Thyroid gland (tissue), 4 donors: ENCODE results near the gene CHST14. TPM values are rescaled to one million over a fixed set of nuclear protein-coding genes. Genes with fewer than 3 reads are reported as not detected.
"Not testable (repeated sequence)": the region's sequence is repeated elsewhere in the genome, so short reads cannot be mapped to it uniquely, and the experiment has no call there.

Source experiments
- DNase-seq, 2 donors: peaks; one replicate each; pipeline ENCODE4 v3.0.0-alpha.2; 2019
- H3K27ac ChIP-seq, 3 donors: fragments of 200-600 bp; sonication (generic); 1 replicate in 2 of 3; 2 replicates in 1 of 3; pipeline ENCODE4 v1.5.1; 2016 to 2019; ENCODE audit warnings: mild to moderate bottlenecking in 1 of 3, moderate library complexity in 1 of 3
- H3K27me3 ChIP-seq: fragments of 200-600 bp; sonication (generic); one replicate; pipeline ENCODE4 v1.5.1; 2019
- H3K36me3 ChIP-seq, 2 donors: fragments of 200-600 bp; sonication (generic); one replicate each; pipeline ENCODE4 v1.5.1; 2016 to 2019
- H3K4me1 ChIP-seq, 2 donors: fragments of 200-600 bp; sonication (generic); one replicate each; pipeline ENCODE4 v1.5.1; 2017 to 2019
- H3K4me3 ChIP-seq, 3 donors: fragments of 200-600 bp; sonication (generic); replicated peaks in 1 of 3; 1 replicate in 2 of 3; 2 replicates in 1 of 3; pipeline ENCODE4 v1.5.1; 2016; ENCODE audit warnings: mild to moderate bottlenecking in 1 of 3
- H3K9me3 ChIP-seq: fragments of 200-600 bp; sonication (generic); one replicate; pipeline ENCODE4 v1.5.1; 2017
- POLR2A ChIP-seq, 2 donors: fragments of 450-650 bp; IDR thresholded peaks; one replicate each; pipeline ENCODE4 v1.6.1; 2017; ENCODE audit warnings: antibody characterized with exemption in 2 of 2, mild to moderate bottlenecking in 2 of 2, moderate library complexity in 1 of 2
- WGBS, 2 donors: methylation state at CpG; one replicate each; pipeline ENCODE4 v1.1.5; 2017; 5-methylcytosine and 5-hydroxymethylcytosine counted together
- intact Hi-C: fragments of 100-400 bp; cut with DNase I; formaldehyde crosslinking; loops from one replicate; pipeline ENCODE4 v1.15.1; 2023
- total RNA-seq, 4 donors: library from RNA; depleted of rRNA; stranded (reverse); fragments of >200 nt; gene quantifications; one replicate each; pipeline ENCODE4 v1.2.3, GENCODE V29; 2016
- TF ChIP-seq, protein P1 (sequence below), 6 experiments: fragments of 200-600 bp in 3 of 6; fragments of 450-650 bp in 3 of 6; sonication (generic) in 3 of 6; IDR thresholded peaks; one replicate each; pipeline ENCODE4 v1.5.1; 2016 to 2019; ENCODE audit warnings: antibody characterized with exemption in 6 of 6, mild to moderate bottlenecking in 2 of 6, inconsistent platforms in 1 of 6, moderate library complexity in 1 of 6

Gene CHST14
- total RNA-seq, 4 donors from 2014 or later, result 15.7 to 22.6 (median 20.1) TPM

GRCh38 chr15:40451527-40452158 is 19.1 kb upstream of the CHST14 start:
- TF ChIP-seq, protein P1, sequence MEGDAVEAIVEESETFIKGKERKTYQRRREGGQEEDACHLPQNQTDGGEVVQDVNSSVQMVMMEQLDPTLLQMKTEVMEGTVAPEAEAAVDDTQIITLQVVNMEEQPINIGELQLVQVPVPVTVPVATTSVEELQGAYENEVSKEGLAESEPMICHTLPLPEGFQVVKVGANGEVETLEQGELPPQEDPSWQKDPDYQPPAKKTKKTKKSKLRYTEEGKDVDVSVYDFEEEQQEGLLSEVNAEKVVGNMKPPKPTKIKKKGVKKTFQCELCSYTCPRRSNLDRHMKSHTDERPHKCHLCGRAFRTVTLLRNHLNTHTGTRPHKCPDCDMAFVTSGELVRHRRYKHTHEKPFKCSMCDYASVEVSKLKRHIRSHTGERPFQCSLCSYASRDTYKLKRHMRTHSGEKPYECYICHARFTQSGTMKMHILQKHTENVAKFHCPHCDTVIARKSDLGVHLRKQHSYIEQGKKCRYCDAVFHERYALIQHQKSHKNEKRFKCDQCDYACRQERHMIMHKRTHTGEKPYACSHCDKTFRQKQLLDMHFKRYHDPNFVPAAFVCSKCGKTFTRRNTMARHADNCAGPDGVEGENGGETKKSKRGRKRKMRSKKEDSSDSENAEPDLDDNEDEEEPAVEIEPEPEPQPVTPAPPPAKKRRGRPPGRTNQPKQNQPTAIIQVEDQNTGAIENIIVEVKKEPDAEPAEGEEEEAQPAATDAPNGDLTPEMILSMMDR (IDR thresholded peaks at IDR 0.05), result no peak
- no peak for TF ChIP-seq POLR2A (IDR thresholded peaks at IDR 0.05)
- peaks cover 23 to 48% of the 10 kb centered on the region in 2 donors for H3K4me1 ChIP-seq
- WGBS, 2 donors, result 71 to 77% methylated on average over 3 of the region's 3 CpGs

GRCh38 chr15:40452296-40453090 is 18.3 kb upstream of the CHST14 start:
- no peak for TF ChIP-seq POLR2A (IDR thresholded peaks at IDR 0.05)
- TF ChIP-seq, protein P1 (IDR thresholded peaks at IDR 0.05), result no peak
- Histone ChIP-seq H3K9me3 (no peaks in the 10 kb centered on the region), H3K36me3 (no peaks in the 10 kb centered on the region), H3K27ac (no peak overlapping the region), H3K4me3 (no peak overlapping the region), H3K4me1 (peaks cover 23 to 51% of the 10 kb centered on the region in 2 donors), H3K27me3 (no peaks in the 10 kb centered on the region)
- 55 to 70% methylated on average over 11 of the region's 11 CpGs for WGBS, 2 donors
- intact Hi-C loops, result no loop called here
- peak; percentile 28 to 44 for DNase-seq

More at GRCh38 chr15:40451527-40452158, 19.1 kb upstream of the CHST14 start:
- H3K9me3 ChIP-seq, result no peaks in the 10 kb centered on the region
- intact Hi-C loops, result no loop called here
- no peak overlapping the region for H3K27ac ChIP-seq
- H3K4me3 ChIP-seq, result no peak overlapping the region
- H3K27me3 ChIP-seq, result no peaks in the 10 kb centered on the region
- DNase-seq, result no peak
- H3K36me3 ChIP-seq, result no peaks in the 10 kb centered on the region

- peaks cover 23 to 51% of the 10 kb centered on the region in 2 donors for H3K4me1 ChIP-seq
- H3K4me3 ChIP-seq, intact Hi-C loops, DNase-seq, H3K9me3 ChIP-seq, H3K27ac ChIP-seq, H3K27me3 ChIP-seq, H3K36me3 ChIP-seq: not testable (repeated sequence)
- 79 to 85% methylated on average over 3 of the region's 3 CpGs for WGBS, 2 donors
Observed at GRCh38 chr15:40453941-40454340, 16.8 kb upstream of the CHST14 start.

- peaks cover 23 to 48% of the 10 kb centered on the region in 2 donors for H3K4me1 ChIP-seq
- intact Hi-C loops, result no loop called here
- no peak for DNase-seq
Observed at GRCh38 chr15:40454904-40455391, 15.8 kb upstream of the CHST14 start.

GRCh38 chr15:40456299-40456712 is 14.5 kb upstream of the CHST14 start:
- TF ChIP-seq, protein P1 (IDR thresholded peaks at IDR 0.05), result no peak
- TF ChIP-seq POLR2A (IDR thresholded peaks at IDR 0.05), result no peak
- peak; percentile 61 to 67 for DNase-seq
- no peaks in the 10 kb centered on the region for H3K9me3 ChIP-seq
- no peaks in the 10 kb centered on the region for H3K27me3 ChIP-seq
- 41 to 54% methylated on average over 6 to 7 of the region's 7 CpGs for whole genome bisulfite sequencing, 2 donors
- intact Hi-C loops, result no loop called here
- H3K36me3 ChIP-seq, result peaks cover 8 to 10% of the 10 kb centered on the region in 2 donors
- H3K27ac ChIP-seq, result no peak overlapping the region
- H3K4me1 ChIP-seq, result peaks cover 19 to 39% of the 10 kb centered on the region in 2 donors
- H3K4me3 ChIP-seq, result no peak overlapping the region

More at GRCh38 chr15:40454904-40455391, 15.8 kb upstream of the CHST14 start:
- no peaks in the 10 kb centered on the region for H3K27me3 ChIP-seq
- TF ChIP-seq, protein P1 (IDR thresholded peaks at IDR 0.05), result no peak
- no peak for TF ChIP-seq POLR2A (IDR thresholded peaks at IDR 0.05)
- WGBS, 2 donors, result 78 to 86% methylated on average over 9 of the region's 9 CpGs
- H3K27ac ChIP-seq, result no peak overlapping the region
- no peak overlapping the region for H3K4me3 ChIP-seq
- H3K36me3 ChIP-seq, result peaks cover 8 to 10% of the 10 kb centered on the region in 2 donors
- H3K9me3 ChIP-seq, result no peaks in the 10 kb centered on the region
